ENCODE data around the gene NLGN1.

DNA sequence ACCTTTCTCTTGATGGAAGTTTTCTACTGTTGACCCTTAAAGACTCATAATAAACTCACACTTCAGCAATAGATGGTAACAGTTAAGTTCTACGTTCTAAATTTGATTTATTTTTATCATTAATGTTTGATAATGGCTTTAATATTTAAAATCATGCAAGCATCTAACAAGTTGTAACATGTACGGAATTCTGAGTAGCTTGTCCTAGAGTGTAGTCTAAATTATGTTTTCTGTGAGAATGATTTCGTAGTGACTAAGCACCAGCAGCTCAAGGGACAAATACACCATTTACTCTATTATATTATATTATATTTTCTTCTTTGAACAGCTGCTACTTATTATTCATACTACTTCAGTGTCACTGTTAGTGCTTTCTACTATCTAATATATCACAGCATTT, 345.6 kb downstream of the NLGN1 start:
- TF ChIP-seq RAD21 (conservative IDR thresholded peaks at IDR 0.05) (no peak), EP300 (conservative IDR thresholded peaks at IDR 0.05; ENCODE audit: poor library complexity, severe bottlenecking) (no peak), POLR2AphosphoS5 (IDR thresholded peaks at IDR 0.05) (no peak), MXI1 (conservative IDR thresholded peaks at IDR 0.05; ENCODE audit: poor library complexity, severe bottlenecking) (no peak), EZH2 (IDR thresholded peaks at IDR 0.05; ENCODE audit: borderline replicate concordance, insufficient read depth, low read length, poor library complexity, severe bottlenecking) (no peak)
- TF ChIP-seq, protein P1, sequence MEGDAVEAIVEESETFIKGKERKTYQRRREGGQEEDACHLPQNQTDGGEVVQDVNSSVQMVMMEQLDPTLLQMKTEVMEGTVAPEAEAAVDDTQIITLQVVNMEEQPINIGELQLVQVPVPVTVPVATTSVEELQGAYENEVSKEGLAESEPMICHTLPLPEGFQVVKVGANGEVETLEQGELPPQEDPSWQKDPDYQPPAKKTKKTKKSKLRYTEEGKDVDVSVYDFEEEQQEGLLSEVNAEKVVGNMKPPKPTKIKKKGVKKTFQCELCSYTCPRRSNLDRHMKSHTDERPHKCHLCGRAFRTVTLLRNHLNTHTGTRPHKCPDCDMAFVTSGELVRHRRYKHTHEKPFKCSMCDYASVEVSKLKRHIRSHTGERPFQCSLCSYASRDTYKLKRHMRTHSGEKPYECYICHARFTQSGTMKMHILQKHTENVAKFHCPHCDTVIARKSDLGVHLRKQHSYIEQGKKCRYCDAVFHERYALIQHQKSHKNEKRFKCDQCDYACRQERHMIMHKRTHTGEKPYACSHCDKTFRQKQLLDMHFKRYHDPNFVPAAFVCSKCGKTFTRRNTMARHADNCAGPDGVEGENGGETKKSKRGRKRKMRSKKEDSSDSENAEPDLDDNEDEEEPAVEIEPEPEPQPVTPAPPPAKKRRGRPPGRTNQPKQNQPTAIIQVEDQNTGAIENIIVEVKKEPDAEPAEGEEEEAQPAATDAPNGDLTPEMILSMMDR (IDR thresholded peaks at IDR 0.05; ENCODE audit: poor library complexity, severe bottlenecking) = no peak

Measured in neural cell (in vitro differentiated cells).